Testis (tissue), 2 donors: ENCODE data around the gene FSTL1.

Experiments
- CTCF ChIP-seq, 3 experiments: fragments of 450-650 bp in 2 of 3; fragments of 200-600 bp in 1 of 3; sonication (generic) in 1 of 3; IDR thresholded peaks; one replicate each; pipeline ENCODE4 v1.5.1; 2016 to 2019; ENCODE audit warnings: antibody characterized with exemption in 3 of 3, mild to moderate bottlenecking in 2 of 3, moderate library complexity in 1 of 3
- POLR2A ChIP-seq: fragments of 450-650 bp; IDR thresholded peaks from one replicate; pipeline ENCODE4 v1.6.1; 2017; ENCODE audit warnings: antibody characterized with exemption, mild to moderate bottlenecking, moderate library complexity

GRCh38 chr3:120436523-120437050 lies 14.2 kb downstream of the FSTL1 start:
- no peak for TF ChIP-seq CTCF (IDR thresholded peaks at IDR 0.05)
- no peak for TF ChIP-seq POLR2A
